ENCODE measurements around the gene DNAJC2.
"Not testable (repeated sequence)": the region's sequence is repeated elsewhere in the genome, so short reads cannot be mapped to it uniquely, and the experiment has no call there.

The DNAJC2 gene

GRCh38 chr7:103317009-103317408 is 27.6 kb downstream of the DNAJC2 start:
- H3K36me3 ChIP-seq (ENCODE audit: control insufficient read depth, insufficient read depth, low read length): no peaks in the 10 kb centered on the region
- no peaks in the 10 kb centered on the region for H3K4me1 ChIP-seq (ENCODE audit: control insufficient read depth, insufficient read depth, low read length)

DNA sequence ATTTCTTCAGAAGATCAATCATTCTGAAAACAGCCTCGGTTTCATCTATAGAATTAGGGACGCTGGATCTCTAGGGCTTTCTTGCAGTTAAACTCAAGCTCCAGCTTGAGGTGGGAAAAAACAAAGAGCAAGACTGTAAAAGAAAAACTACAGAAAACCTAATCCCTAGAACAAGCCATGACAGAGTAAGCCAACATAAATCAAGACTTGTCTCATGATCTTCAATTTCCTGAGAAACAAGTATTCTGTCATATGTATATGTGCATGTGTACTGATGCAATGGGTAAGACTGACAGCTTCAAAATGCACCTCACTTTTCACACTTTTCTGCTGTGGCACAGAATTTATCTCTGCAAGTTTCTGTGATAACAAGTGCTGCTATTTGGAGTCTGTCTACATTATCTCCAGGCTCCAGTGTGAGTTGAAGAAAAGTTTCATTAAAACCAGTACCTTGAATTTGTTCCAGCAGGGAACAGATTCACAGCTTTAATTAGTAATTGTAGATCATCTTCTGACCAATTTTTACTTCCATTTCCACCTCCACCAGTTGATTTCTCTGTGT is 28.1 kb downstream of the DNAJC2 start:
- no peak overlapping the region for H3K9ac ChIP-seq (ENCODE audit: low read length)
- no peaks in the 10 kb centered on the region for H3K4me1 ChIP-seq (ENCODE audit: control insufficient read depth, insufficient read depth, low read length)
- no peaks in the 10 kb centered on the region for H3K36me3 ChIP-seq (ENCODE audit: control insufficient read depth, insufficient read depth, low read length)
- H3K27me3 ChIP-seq (ENCODE audit: control insufficient read depth, insufficient read depth, low read length): no peaks in the 10 kb centered on the region
- no peaks in the 10 kb centered on the region for H3K9me3 ChIP-seq (ENCODE audit: control insufficient read depth, low read length)
- H3K4me3 ChIP-seq (ENCODE audit: low read length): no peak overlapping the region

More at GRCh38 chr7:103317009-103317408, 27.6 kb downstream of the DNAJC2 start:
- H3K9me3 ChIP-seq (ENCODE audit: control insufficient read depth, low read length): no peaks in the 10 kb centered on the region
- no peak overlapping the region for H3K9ac ChIP-seq (ENCODE audit: low read length)
- H3K4me3 ChIP-seq (ENCODE audit: low read length): no peak overlapping the region
- no peaks in the 10 kb centered on the region for H3K27me3 ChIP-seq (ENCODE audit: control insufficient read depth, insufficient read depth, low read length)

- H3K4me1 ChIP-seq (ENCODE audit: control insufficient read depth, insufficient read depth, low read length): no peaks in the 10 kb centered on the region
- no peaks in the 10 kb centered on the region for H3K36me3 ChIP-seq (ENCODE audit: control insufficient read depth, insufficient read depth, low read length)
- H3K9me3 ChIP-seq (ENCODE audit: control insufficient read depth, low read length): no peaks in the 10 kb centered on the region
- H3K9ac ChIP-seq (ENCODE audit: low read length): no peak overlapping the region
- H3K4me3 ChIP-seq (ENCODE audit: low read length): no peak overlapping the region
- H3K27me3 ChIP-seq (ENCODE audit: control insufficient read depth, insufficient read depth, low read length): no peaks in the 10 kb centered on the region
These were observed 29.7 kb downstream of the DNAJC2 start for GRCh38 chr7:103314852-103315251.

- no peaks in the 10 kb centered on the region for H3K36me3 ChIP-seq (ENCODE audit: control insufficient read depth, insufficient read depth, low read length)
- no peak overlapping the region for H3K4me3 ChIP-seq (ENCODE audit: low read length)
- no peaks in the 10 kb centered on the region for H3K4me1 ChIP-seq (ENCODE audit: control insufficient read depth, insufficient read depth, low read length)
- no peaks in the 10 kb centered on the region for H3K9me3 ChIP-seq (ENCODE audit: control insufficient read depth, low read length)
- no peak overlapping the region for H3K9ac ChIP-seq (ENCODE audit: low read length)
- H3K27me3 ChIP-seq (ENCODE audit: control insufficient read depth, insufficient read depth, low read length): no peaks in the 10 kb centered on the region
These were observed 36.9 kb downstream of the DNAJC2 start for GRCh38 chr7:103307503-103308231.

- H3K9ac ChIP-seq (ENCODE audit: low read length): no peak overlapping the region
- H3K4me3 ChIP-seq (ENCODE audit: low read length): no peak overlapping the region
- no peaks in the 10 kb centered on the region for H3K9me3 ChIP-seq (ENCODE audit: control insufficient read depth, low read length)
- no peaks in the 10 kb centered on the region for H3K36me3 ChIP-seq (ENCODE audit: control insufficient read depth, insufficient read depth, low read length)
- H3K27me3 ChIP-seq (ENCODE audit: control insufficient read depth, insufficient read depth, low read length): no peaks in the 10 kb centered on the region
- peaks cover 11% of the 10 kb centered on the region for H3K4me1 ChIP-seq (ENCODE audit: control insufficient read depth, insufficient read depth, low read length)
These were observed 43.1 kb downstream of the DNAJC2 start for GRCh38 chr7:103301441-103301840.

DNA sequence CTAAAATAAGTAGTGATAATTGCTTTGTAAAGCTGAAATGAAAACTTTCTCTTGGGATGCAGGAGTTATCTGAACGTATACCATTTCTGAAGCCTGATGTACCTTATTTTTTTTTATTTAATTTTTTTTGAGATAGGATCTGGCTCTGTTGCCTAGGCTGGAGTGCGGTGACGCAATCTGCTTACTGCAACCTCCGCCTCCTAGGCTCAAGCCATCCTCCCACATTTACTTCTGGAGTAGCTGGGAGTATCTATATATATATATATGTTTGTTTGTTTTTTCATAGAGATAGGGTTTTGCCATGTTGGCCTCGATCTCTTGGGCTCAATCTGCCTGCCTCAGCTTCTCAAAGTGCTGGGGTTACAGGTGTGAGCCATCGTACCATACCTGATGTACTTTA is 44.9 kb downstream of the DNAJC2 start:
- Histone ChIP-seq H3K9ac (ENCODE audit: low read length) (no peak overlapping the region), H3K4me3 (ENCODE audit: low read length) (no peak overlapping the region), H3K27me3 (ENCODE audit: control insufficient read depth, insufficient read depth, low read length) (no peaks in the 10 kb centered on the region), H3K9me3 (ENCODE audit: control insufficient read depth, low read length) (no peaks in the 10 kb centered on the region), H3K4me1 (ENCODE audit: control insufficient read depth, insufficient read depth, low read length) (peaks cover 11% of the 10 kb centered on the region), H3K36me3 (ENCODE audit: control insufficient read depth, insufficient read depth, low read length) (no peaks in the 10 kb centered on the region)

- Histone ChIP-seq H3K9ac (ENCODE audit: low read length) (peak overlapping the region; percentile 85), H3K36me3 (ENCODE audit: control insufficient read depth, insufficient read depth, low read length) (no peaks in the 10 kb centered on the region), H3K27me3 (ENCODE audit: control insufficient read depth, insufficient read depth, low read length) (no peaks in the 10 kb centered on the region), H3K9me3 (ENCODE audit: control insufficient read depth, low read length) (no peaks in the 10 kb centered on the region), H3K4me3 (ENCODE audit: low read length) (peak overlapping the region; percentile 60), H3K4me1 (ENCODE audit: control insufficient read depth, insufficient read depth, low read length) (peaks cover 11% of the 10 kb centered on the region)
These were observed 46.8 kb downstream of the DNAJC2 start for GRCh38 chr7:103297837-103298179.

DNA sequence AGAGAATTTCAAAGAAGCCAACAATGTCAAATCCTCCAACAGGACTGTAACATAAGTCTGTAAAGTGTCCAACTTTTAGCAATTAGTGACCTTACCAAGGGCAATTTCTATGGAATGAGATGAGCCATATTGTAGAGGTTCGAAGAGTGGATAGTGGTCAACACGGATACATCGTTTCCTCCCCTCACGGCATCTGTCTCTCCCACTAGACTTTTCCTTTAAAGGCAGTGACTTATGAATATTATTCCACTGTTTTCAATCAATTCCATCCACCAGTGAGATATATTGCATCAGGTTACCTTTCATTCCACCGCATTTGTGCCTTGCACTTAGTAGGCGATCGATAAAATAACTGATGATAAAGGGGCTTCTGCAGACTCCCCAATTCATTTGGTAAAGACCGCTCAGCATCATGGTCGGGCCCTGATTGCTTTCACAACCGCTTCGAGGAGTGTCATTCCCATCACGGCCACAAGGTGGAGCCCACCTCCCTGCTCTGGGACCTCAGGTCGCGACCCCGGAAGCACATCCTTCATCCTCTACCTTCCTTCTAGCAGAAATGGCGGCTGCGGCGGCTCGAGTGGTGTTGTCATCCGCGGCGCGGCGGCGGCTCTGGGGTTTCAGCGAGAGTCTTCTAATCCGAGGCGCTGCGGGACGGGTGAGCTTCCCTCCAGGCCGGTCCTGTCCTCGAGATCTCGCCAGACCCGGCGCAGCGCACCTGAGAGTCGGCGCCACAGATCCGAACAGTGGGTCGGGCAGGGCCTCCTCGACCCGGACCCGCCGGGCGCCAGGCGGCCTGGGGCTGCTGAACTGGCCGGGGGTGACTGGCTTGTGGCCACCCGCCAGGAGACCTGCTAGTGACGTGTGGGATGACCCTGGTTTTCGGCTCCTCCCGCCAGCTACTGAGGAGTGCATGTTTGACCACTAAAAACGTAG is 47.4 kb downstream of the DNAJC2 start, which contains the start of gene PMPCB:
TSS of gene PMPCB (plus strand) at position 535 of the 936 bp plus-strand sequence. CDS start at position 560, 25 bp downstream.
- H3K36me3 ChIP-seq (ENCODE audit: control insufficient read depth, insufficient read depth, low read length): no peaks in the 10 kb centered on the region
- H3K4me3 ChIP-seq (ENCODE audit: low read length): peak within 1 kb of the TSS; percentile 60
- H3K4me1 ChIP-seq (ENCODE audit: control insufficient read depth, insufficient read depth, low read length): peaks cover 11% of the 10 kb centered on the region
- H3K9me3 ChIP-seq (ENCODE audit: control insufficient read depth, low read length): no peaks in the 10 kb centered on the region
- H3K9ac ChIP-seq (ENCODE audit: low read length): peak within 1 kb of the TSS; percentile 85
- H3K27me3 ChIP-seq (ENCODE audit: control insufficient read depth, insufficient read depth, low read length): no peaks in the 10 kb centered on the region

- H3K36me3 ChIP-seq (ENCODE audit: control insufficient read depth, insufficient read depth, low read length): no peaks in the 10 kb centered on the region
- no peaks in the 10 kb centered on the region for H3K9me3 ChIP-seq (ENCODE audit: control insufficient read depth, low read length)
These were observed 51.0 kb downstream of the DNAJC2 start for GRCh38 chr7:103293526-103293925.

DNA sequence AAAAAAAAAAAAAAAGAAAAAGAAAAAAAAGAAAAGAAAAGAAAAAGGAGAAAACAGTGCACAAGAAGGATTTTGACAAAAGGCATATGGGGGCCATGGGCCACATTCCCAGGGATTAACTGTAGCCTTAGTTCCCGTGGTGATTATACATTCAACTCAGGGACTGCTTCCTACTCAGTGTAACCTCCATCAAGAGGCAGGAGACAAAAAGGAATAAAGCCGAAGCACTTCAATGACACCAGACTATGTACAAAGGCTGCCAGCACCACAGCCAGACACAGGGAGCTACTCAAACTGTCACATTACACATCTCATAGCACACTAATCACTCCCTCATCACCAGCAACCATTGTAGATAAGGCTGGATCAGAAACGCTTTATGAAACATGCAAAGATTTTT is 52.4 kb downstream of the DNAJC2 start:
- Histone ChIP-seq H3K36me3 (ENCODE audit: control insufficient read depth, insufficient read depth, low read length) (no peaks in the 10 kb centered on the region), H3K27me3 (ENCODE audit: control insufficient read depth, insufficient read depth, low read length) (no peaks in the 10 kb centered on the region), H3K4me3 (ENCODE audit: low read length) (no peak overlapping the region), H3K9ac (ENCODE audit: low read length) (no peak overlapping the region), H3K9me3 (ENCODE audit: control insufficient read depth, low read length) (no peaks in the 10 kb centered on the region), H3K4me1 (ENCODE audit: control insufficient read depth, insufficient read depth, low read length) (no peaks in the 10 kb centered on the region)

More at GRCh38 chr7:103293526-103293925, 51.0 kb downstream of the DNAJC2 start:
- H3K4me3 ChIP-seq (ENCODE audit: low read length): no peak overlapping the region
- peaks cover 6% of the 10 kb centered on the region for H3K4me1 ChIP-seq (ENCODE audit: control insufficient read depth, insufficient read depth, low read length)
- no peaks in the 10 kb centered on the region for H3K27me3 ChIP-seq (ENCODE audit: control insufficient read depth, insufficient read depth, low read length)
- H3K9ac ChIP-seq (ENCODE audit: low read length): no peak overlapping the region

DNA sequence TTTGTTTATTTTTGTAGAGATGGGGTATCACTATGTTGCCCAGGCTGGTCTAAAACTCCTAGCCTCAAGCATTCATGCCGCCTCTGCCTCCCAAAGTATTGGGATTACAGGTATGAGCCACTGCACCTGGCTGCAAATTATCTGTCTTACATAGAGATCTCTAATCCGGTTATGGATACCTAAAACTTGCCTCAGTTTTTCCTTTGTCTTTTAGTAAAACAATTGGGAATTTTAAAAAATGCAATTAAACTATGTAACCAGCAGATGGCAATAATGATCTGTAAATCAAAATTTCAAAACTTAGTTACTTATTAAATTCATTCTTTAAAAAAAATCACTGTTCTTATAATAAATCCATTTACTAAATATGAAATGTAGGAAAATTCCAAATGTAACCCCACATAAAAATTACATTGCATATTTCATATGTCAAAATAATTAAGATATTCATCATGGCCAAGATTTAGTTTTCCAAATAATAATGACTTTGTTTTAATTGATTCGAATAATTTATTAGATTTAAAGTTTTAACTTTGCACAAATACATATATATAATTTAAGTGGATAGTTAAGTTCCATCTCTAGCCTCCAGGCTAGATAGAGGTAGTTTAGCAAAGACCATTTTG is 61.7 kb downstream of the DNAJC2 start:
- H3K9ac ChIP-seq (ENCODE audit: low read length); H3K4me3 ChIP-seq (ENCODE audit: low read length); H3K27me3 ChIP-seq (ENCODE audit: control insufficient read depth, insufficient read depth, low read length): not testable (repeated sequence)

GRCh38 chr7:103280803-103281155 is 63.8 kb downstream of the DNAJC2 start:
- not testable (repeated sequence) for H3K36me3 ChIP-seq (ENCODE audit: control insufficient read depth, insufficient read depth, low read length); H3K4me3 ChIP-seq (ENCODE audit: low read length); H3K9ac ChIP-seq (ENCODE audit: low read length); H3K27me3 ChIP-seq (ENCODE audit: control insufficient read depth, insufficient read depth, low read length); H3K4me1 ChIP-seq (ENCODE audit: control insufficient read depth, insufficient read depth, low read length); H3K9me3 ChIP-seq (ENCODE audit: control insufficient read depth, low read length)

More for the DNA sequence above, 61.7 kb downstream of the DNAJC2 start:
- H3K36me3 ChIP-seq (ENCODE audit: control insufficient read depth, insufficient read depth, low read length); H3K9me3 ChIP-seq (ENCODE audit: control insufficient read depth, low read length); H3K4me1 ChIP-seq (ENCODE audit: control insufficient read depth, insufficient read depth, low read length): not testable (repeated sequence)

Data from mucosa of stomach (tissue), 1 donor.